IMR-90 (cell line): ENCODE data around the gene IGFBP3. TPM values are rescaled to one million over a fixed set of nuclear protein-coding genes. Genes with fewer than 3 reads are reported as not detected.
A peak's percentile ranks its signal among the peaks of the same experiment; 100 is the strongest.

Source experiments
- ATAC-seq: fragments of 200-7000 bp; cut with Tn5 transposase; 2 replicates; pipeline ENCODE4 v1.9.1; 2020; ENCODE audit warnings: low read depth, mild to moderate bottlenecking, moderate library complexity
- BruUV-seq: library from RNA; stranded (reverse); fragments of 400-500 nt; replicated peaks from 2 replicates; lab custom pipeline; 2021; lab: Mats Ljungman, UMichigan
- CTCF ChIA-PET: fragments of 300-600 bp; formaldehyde crosslinking; extraction: SDS; loops from one replicate; lab custom pipeline; 2021; ENCODE audit warnings: antibody characterized with exemption; lab: Yijun Ruan, JAX
- POLR2A ChIA-PET: fragments of 300-600 bp; sonication (Branson Sonifier 250); formaldehyde crosslinking; loops from one replicate; lab custom pipeline; 2022; ENCODE audit warnings: antibody characterized with exemption; ENCODE audit not compliant: unreplicated experiment; lab: Charles Lee
- DNase-seq: peaks from one replicate; pipeline ENCODE4 v3.0.0; 2013
- H2AFZ ChIP-seq: replicated peaks from 2 replicates; pipeline ENCODE3; 2013; ENCODE audit warnings: low read length, mild to moderate bottlenecking; ENCODE audit not compliant: poor library complexity
- H2AK5ac ChIP-seq: 2 replicates; pipeline ENCODE4 v1.6.1; 2013; ENCODE audit warnings: low read depth, low read length, inconsistent platforms
- H2AK9ac ChIP-seq: replicated peaks from 2 replicates; pipeline ENCODE3; 2013; ENCODE audit warnings: mild to moderate bottlenecking, low read depth, low read length, moderate library complexity; ENCODE audit not compliant: poor library complexity
- H2BK120ac ChIP-seq: 2 replicates; pipeline ENCODE4 v1.6.1; 2013; ENCODE audit warnings: low read depth, low read length, inconsistent platforms
- H2BK15ac ChIP-seq: 3 replicates; pipeline ENCODE4 v1.6.1; 2013; ENCODE audit warnings: low read depth, low read length, inconsistent platforms
- H2BK20ac ChIP-seq: 2 replicates; pipeline ENCODE4 v1.6.1; 2013; ENCODE audit warnings: low read depth, mild to moderate bottlenecking, inconsistent platforms, low read length, moderate library complexity
- H2BK5ac ChIP-seq: 2 replicates; pipeline ENCODE4 v1.6.1; 2013; ENCODE audit warnings: mild to moderate bottlenecking, low read depth, low read length, inconsistent platforms; ENCODE audit not compliant: poor library complexity, severe bottlenecking
- H3K14ac ChIP-seq: replicated peaks from 2 replicates; pipeline ENCODE4 v1.6.1; 2013; ENCODE audit warnings: low read depth, low read length, inconsistent platforms
- H3K18ac ChIP-seq: 2 replicates; pipeline ENCODE4 v1.6.1; 2013; ENCODE audit warnings: low read depth, low read length, control low read depth
- H3K23ac ChIP-seq: 2 replicates; pipeline ENCODE4 v1.6.1; 2013; ENCODE audit warnings: low read depth, low read length, inconsistent platforms
- H3K27ac ChIP-seq: 2 replicates; pipeline ENCODE4 v1.5.1; 2013; ENCODE audit warnings: mild to moderate bottlenecking, control low read depth, low read length; ENCODE audit not compliant: insufficient read depth
- H3K27me3 ChIP-seq: 2 replicates; pipeline ENCODE4 v1.6.1; 2013; ENCODE audit warnings: low read length; ENCODE audit not compliant: control insufficient read depth, insufficient read depth
- H3K36me3 ChIP-seq: 2 replicates; pipeline ENCODE4 v1.6.1; 2013; ENCODE audit warnings: low read length, mixed read lengths; ENCODE audit not compliant: control insufficient read depth, insufficient read depth
- H3K4ac ChIP-seq: 2 replicates; pipeline ENCODE4 v1.6.1; 2013; ENCODE audit warnings: low read depth, low read length, inconsistent platforms
- H3K4me1 ChIP-seq: 2 replicates; pipeline ENCODE4 v1.6.1; 2013; ENCODE audit warnings: low read length, mixed read lengths; ENCODE audit not compliant: control insufficient read depth, insufficient read depth
- H3K4me2 ChIP-seq: 2 replicates; pipeline ENCODE4 v1.6.1; 2013; ENCODE audit warnings: low read depth, mild to moderate bottlenecking, control low read depth, low read length, moderate library complexity
- H3K4me3 ChIP-seq: 2 replicates; pipeline ENCODE4 v1.5.1; 2013; ENCODE audit warnings: low read depth, mild to moderate bottlenecking, control low read depth, low read length, moderate library complexity; ENCODE audit not compliant: insufficient read depth
- H3K56ac ChIP-seq: 2 replicates; pipeline ENCODE4 v1.6.1; 2013; ENCODE audit warnings: low read length, inconsistent platforms; ENCODE audit not compliant: insufficient read depth; ENCODE audit errors: extremely low read depth
- H3K79me1 ChIP-seq, 2 experiments: 2 replicates each; pipeline ENCODE4 v1.6.1; 2013; ENCODE audit warnings: low read length in 2 of 2, inconsistent platforms in 1 of 2, low read depth in 1 of 2
- H3K9ac ChIP-seq: 2 replicates; pipeline ENCODE4 v1.6.1; 2013; ENCODE audit warnings: low read depth, low read length, control low read depth
- H3K9me1 ChIP-seq: 2 replicates; pipeline ENCODE4 v1.6.1; 2013; ENCODE audit warnings: low read length, inconsistent platforms; ENCODE audit not compliant: insufficient read depth
- H3K9me3 ChIP-seq: 2 replicates; pipeline ENCODE4 v1.6.1; 2013; ENCODE audit warnings: low read length; ENCODE audit not compliant: control insufficient read depth, insufficient read depth
- H4K20me1 ChIP-seq: 2 replicates; pipeline ENCODE4 v1.6.1; 2013; ENCODE audit warnings: low read length, inconsistent platforms; ENCODE audit not compliant: insufficient read depth
- H4K5ac ChIP-seq: 2 replicates; pipeline ENCODE4 v1.6.1; 2013; ENCODE audit warnings: mild to moderate bottlenecking, low read depth, low read length, control low read depth
- H4K8ac ChIP-seq, 2 experiments: 2 replicates each; pipeline ENCODE4 v1.6.1; 2013; ENCODE audit warnings: low read depth in 2 of 2, low read length in 2 of 2, control low read depth in 1 of 2, inconsistent platforms in 1 of 2
- H4K91ac ChIP-seq: 2 replicates; pipeline ENCODE4 v1.6.1; 2013; ENCODE audit warnings: low read depth, low read length, inconsistent platforms; ENCODE audit not compliant: insufficient read depth
- BHLHE40 ChIP-seq: fragments of 150-350 bp; IDR thresholded peaks from 2 replicates; pipeline ENCODE4 v1.6.1; 2016; ENCODE audit warnings: mild to moderate bottlenecking, low read depth, low read length
- CEBPB ChIP-seq: IDR thresholded peaks from 2 replicates; pipeline ENCODE4 v1.6.1; 2012; ENCODE audit warnings: low read depth, low read length, improper control_type of control experiment
- CHD1 ChIP-seq: IDR thresholded peaks from 2 replicates; pipeline ENCODE4 v1.6.1; 2012; ENCODE audit warnings: low read depth, low read length, improper control_type of control experiment
- ELK1 ChIP-seq: fragments of 150-350 bp; IDR thresholded peaks from 2 replicates; pipeline ENCODE4 v1.6.1; 2016; ENCODE audit warnings: low read depth, mild to moderate bottlenecking, low read length, moderate library complexity, borderline replicate concordance
- FOS ChIP-seq: fragments of 150-350 bp; IDR thresholded peaks from 2 replicates; pipeline ENCODE4 v1.6.1; 2016; ENCODE audit warnings: low read depth, low read length
- MAFK ChIP-seq: IDR thresholded peaks from 2 replicates; pipeline ENCODE4 v1.6.1; 2012; ENCODE audit warnings: low read depth, low read length, improper control_type of control experiment
- MAZ ChIP-seq: IDR thresholded peaks from 2 replicates; pipeline ENCODE4 v1.6.1; 2012; ENCODE audit warnings: low read depth, mild to moderate bottlenecking, low read length, improper control_type of control experiment, moderate library complexity, borderline replicate concordance
- MXI1 ChIP-seq: IDR thresholded peaks from 2 replicates; pipeline ENCODE4 v1.6.1; 2012; ENCODE audit warnings: low read depth, mild to moderate bottlenecking, low read length, moderate library complexity, borderline replicate concordance
- NFE2L2 ChIP-seq: fragments of 150-350 bp; IDR thresholded peaks from 2 replicates; pipeline ENCODE4 v1.6.1; 2016; ENCODE audit warnings: low read depth, mild to moderate bottlenecking, low read length
- POLR2A ChIP-seq: IDR thresholded peaks from 2 replicates; pipeline ENCODE4 v1.6.1; 2012; ENCODE audit warnings: mild to moderate bottlenecking, low read depth, low read length
- RAD21 ChIP-seq: IDR thresholded peaks from 2 replicates; pipeline ENCODE4 v1.6.1; 2012; ENCODE audit warnings: low read length, improper control_type of control experiment
- RCOR1 ChIP-seq: IDR thresholded peaks from 2 replicates; pipeline ENCODE4 v1.6.1; 2012; ENCODE audit warnings: mild to moderate bottlenecking, low read length, improper control_type of control experiment; ENCODE audit not compliant: insufficient replicate concordance
- RFX5 ChIP-seq: IDR thresholded peaks from 2 replicates; pipeline ENCODE4 v1.8.0; 2012; ENCODE audit warnings: low read depth, mild to moderate bottlenecking, low read length, moderate library complexity
- SMC3 ChIP-seq: fragments of 150-350 bp; IDR thresholded peaks from 2 replicates; pipeline ENCODE4 v1.6.1; 2016; ENCODE audit warnings: low read depth, mild to moderate bottlenecking, antibody characterized with exemption, low read length, moderate library complexity
- USF2 ChIP-seq: fragments of 150-350 bp; IDR thresholded peaks from 2 replicates; pipeline ENCODE4 v1.6.1; 2017; ENCODE audit warnings: mild to moderate bottlenecking, antibody characterized with exemption, low read length, low read depth
- WGBS, 2 experiments: methylation state at CpG; one replicate each; pipeline versions ENCODE4 v1.1.5 to v1.1.7; 2013; ENCODE audit warnings: missing lambda C conversion rate in 2 of 2; ENCODE audit not compliant: insufficient read length in 1 of 2; ENCODE audit errors: extremely low coverage in 2 of 2; 5-methylcytosine and 5-hydroxymethylcytosine counted together
- dilution Hi-C: fragments of 300-500 bp; cut with HindIII; formaldehyde crosslinking; loops from one replicate; pipeline ENCODE4 v1.14.3; 2018; ENCODE audit warnings: low sequenced_read_pairs; ENCODE audit not compliant: unreplicated experiment
- in situ Hi-C: fragments of 300-500 bp; cut with MboI; formaldehyde crosslinking; loops from 3 replicates; pipeline ENCODE4 v1.14.3; 2019; ENCODE audit warnings: low sequenced_read_pairs, inconsistent platforms, mixed read lengths
- intact Hi-C: fragments of 100-400 bp; cut with micrococcal nuclease; formaldehyde crosslinking; loops from 2 replicates; pipeline ENCODE4 v1.10.0; 2022
- polyA plus RNA-seq, 3 experiments: library from polyadenylated mRNA; depleted of rRNA; stranded (reverse); fragments of >200 nt; gene quantifications; 2 replicates each; pipeline ENCODE4 v1.2.3, GENCODE V29; 2012; ENCODE audit warnings: low replicate concordance in 1 of 3
- total RNA-seq: library from RNA; depleted of rRNA; stranded (reverse); fragments of >200 nt; gene quantifications from 2 replicates; pipeline ENCODE4 v1.2.3, GENCODE V29; 2012
- TF ChIP-seq, protein P1 (sequence below): conservative IDR thresholded peaks from 2 replicates; pipeline ENCODE4 v1.5.1; 2012; ENCODE audit warnings: mild to moderate bottlenecking, low read depth, low read length, improper control_type of control experiment

Gene IGFBP3
- total and polyA plus RNA-seq, 2 of the 4 experiments (the other 2 are of a cell fraction): 272 to 601 TPM

- H3K9me1 ChIP-seq: peaks cover 16% of the 10 kb centered on the region
- no peak overlapping the region for H4K5ac ChIP-seq
- H2BK120ac ChIP-seq: peak overlapping the region; percentile 78
- peak overlapping the region; percentile 69 for H3K4ac ChIP-seq
- peak overlapping the region; percentile 78; the same call in 1 of the 2 replicates for H2BK20ac ChIP-seq
- H4K8ac ChIP-seq: peak overlapping the region in 1 of 2 experiments; percentile 38; a peak in 2 of 4 replicates
- H3K4me3 ChIP-seq: no peak overlapping the region
- H2BK15ac ChIP-seq: no peak overlapping the region
- no peaks in the 10 kb centered on the region for H3K79me1 ChIP-seq
- POLR2A ChIA-PET: no interaction called here
- intact Hi-C loops: no loop called here
- no peak overlapping the region for H3K4me2 ChIP-seq
- DNase-seq (no peak), ATAC-seq (no peak)
- in situ Hi-C loops: no loop called here
- BruUV-seq: no TSS peak
- 92% methylated on average over 2 of the region's 9 CpGs; no CpG with 5 or more reads in 1 of the 2 experiments for WGBS, 2 experiments
- H2AK5ac ChIP-seq: peak overlapping the region; percentile 39; the same call in 1 of the 2 replicates
- H3K9ac ChIP-seq: no peak overlapping the region
- peaks cover 5% of the 10 kb centered on the region for H3K4me1 ChIP-seq
- H3K36me3 ChIP-seq: no peaks in the 10 kb centered on the region
- no peaks in the 10 kb centered on the region for H4K20me1 ChIP-seq
- dilution Hi-C loops: no loop called here
- TF ChIP-seq MAZ (no peak), RAD21 (no peak), RFX5 (no peak), RCOR1 (no peak), CHD1 (no peak), USF2 (no peak), FOS (no peak), CEBPB (no peak), ELK1 (no peak), MAFK (no peak), BHLHE40 (no peak), MXI1 (no peak), POLR2A (no peak), SMC3 (no peak), NFE2L2 (no peak)
- TF ChIP-seq, protein P1, sequence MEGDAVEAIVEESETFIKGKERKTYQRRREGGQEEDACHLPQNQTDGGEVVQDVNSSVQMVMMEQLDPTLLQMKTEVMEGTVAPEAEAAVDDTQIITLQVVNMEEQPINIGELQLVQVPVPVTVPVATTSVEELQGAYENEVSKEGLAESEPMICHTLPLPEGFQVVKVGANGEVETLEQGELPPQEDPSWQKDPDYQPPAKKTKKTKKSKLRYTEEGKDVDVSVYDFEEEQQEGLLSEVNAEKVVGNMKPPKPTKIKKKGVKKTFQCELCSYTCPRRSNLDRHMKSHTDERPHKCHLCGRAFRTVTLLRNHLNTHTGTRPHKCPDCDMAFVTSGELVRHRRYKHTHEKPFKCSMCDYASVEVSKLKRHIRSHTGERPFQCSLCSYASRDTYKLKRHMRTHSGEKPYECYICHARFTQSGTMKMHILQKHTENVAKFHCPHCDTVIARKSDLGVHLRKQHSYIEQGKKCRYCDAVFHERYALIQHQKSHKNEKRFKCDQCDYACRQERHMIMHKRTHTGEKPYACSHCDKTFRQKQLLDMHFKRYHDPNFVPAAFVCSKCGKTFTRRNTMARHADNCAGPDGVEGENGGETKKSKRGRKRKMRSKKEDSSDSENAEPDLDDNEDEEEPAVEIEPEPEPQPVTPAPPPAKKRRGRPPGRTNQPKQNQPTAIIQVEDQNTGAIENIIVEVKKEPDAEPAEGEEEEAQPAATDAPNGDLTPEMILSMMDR: no peak
- no peak overlapping the region for H3K56ac ChIP-seq
- CTCF ChIA-PET: no interaction called here
- peak overlapping the region; percentile 16; the same call in 1 of the 2 replicates for H3K27ac ChIP-seq
- H3K27me3 ChIP-seq: no peaks in the 10 kb centered on the region; the same call in 1 of the 2 replicates
- peaks cover 3% of the 10 kb centered on the region for H3K9me3 ChIP-seq
- peak overlapping the region; percentile 28; the same call in 1 of the 2 replicates for H3K23ac ChIP-seq
- H2AK9ac ChIP-seq: no peak overlapping the region
- peak overlapping the region; percentile 63 for H3K14ac ChIP-seq
- peak overlapping the region; percentile 17; the same call in 1 of the 2 replicates for H4K91ac ChIP-seq
- no peak overlapping the region for H2AFZ ChIP-seq
- H2BK5ac ChIP-seq: no peak overlapping the region
- no peak overlapping the region; the same call in 1 of the 2 replicates for H3K18ac ChIP-seq
Observed at GRCh38 chr7:45881280-45881758, 39.8 kb downstream of the IGFBP3 start.
